Activated naive CD4-positive, alpha-beta T cell treated with anti-CD3 and anti-CD28 coated beads, Interleukin-2, amount 50 U/mL, for 72 hours (primary cell): Measurements from ENCODE around the gene RND1. TPM values are rescaled to one million over a fixed set of nuclear protein-coding genes. Genes with fewer than 3 reads are reported as not detected.
A peak's percentile ranks its signal among the peaks of the same experiment; 100 is the strongest.
"Not testable (repeated sequence)": the region's sequence is repeated elsewhere in the genome, so short reads cannot be mapped to it uniquely, and the experiment has no call there.

ENCODE experiments used
- ATAC-seq, 2 donors: fragments of 150-1000 bp; cut with Tn5 transposase; 2 replicates each; pipeline ENCODE4 v1.10.0; 2021; ENCODE audit warnings: mild to moderate bottlenecking in 2 of 2, moderate library complexity in 2 of 2
- DNase-seq, 2 donors: peaks; one replicate each; pipeline ENCODE4 v3.0.0; 2021 to 2022; ENCODE audit warnings: low spot score in 2 of 2
- H3K27ac Mint-ChIP-seq, 2 donors: one replicate each; pipeline ENCODE4 v1.8.0; 2022; ENCODE audit warnings: mild to moderate bottlenecking in 2 of 2, mixed read lengths in 2 of 2
- H3K36me3 Mint-ChIP-seq, 2 donors: one replicate each; pipeline ENCODE4 v1.8.0; 2022; ENCODE audit warnings: mixed read lengths in 2 of 2
- H3K9me3 Mint-ChIP-seq, 2 donors: one replicate each; pipeline ENCODE4 v1.8.0; 2022; ENCODE audit warnings: mixed read lengths in 2 of 2
- total RNA-seq, 2 donors: library from RNA; stranded (reverse); gene quantifications; one replicate each; pipeline ENCODE4 v1.2.3, GENCODE V29; 2022

RND1 gene
- total RNA-seq, 2 donors from 2014 or later = 4.3 to 10.4 TPM

DNA sequence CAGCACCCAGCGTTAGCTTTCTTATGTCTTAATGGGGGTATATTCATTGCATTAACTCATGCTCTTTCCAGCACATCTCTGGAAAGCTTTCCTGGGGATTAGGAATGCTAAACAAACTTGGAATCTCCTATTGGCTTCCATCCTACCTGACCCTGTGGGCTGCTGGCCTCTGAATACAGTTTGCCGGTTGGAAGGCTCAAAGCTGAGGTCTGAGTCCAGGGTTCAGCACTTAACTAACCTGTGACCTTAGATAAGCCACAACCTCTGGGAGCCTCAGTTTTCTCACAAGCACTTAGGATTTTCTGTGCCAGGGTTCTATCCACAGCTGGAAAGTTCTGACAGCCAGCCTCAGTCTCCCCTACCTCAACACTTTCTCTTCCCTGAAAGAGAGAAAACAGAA, 12.9 kb upstream of the RND1 start:
- ATAC-seq = no peak
- Mint-ChIP-seq H3K36me3 (no peaks in the 10 kb centered on the region), H3K9me3 (no peaks in the 10 kb centered on the region)

DNA sequence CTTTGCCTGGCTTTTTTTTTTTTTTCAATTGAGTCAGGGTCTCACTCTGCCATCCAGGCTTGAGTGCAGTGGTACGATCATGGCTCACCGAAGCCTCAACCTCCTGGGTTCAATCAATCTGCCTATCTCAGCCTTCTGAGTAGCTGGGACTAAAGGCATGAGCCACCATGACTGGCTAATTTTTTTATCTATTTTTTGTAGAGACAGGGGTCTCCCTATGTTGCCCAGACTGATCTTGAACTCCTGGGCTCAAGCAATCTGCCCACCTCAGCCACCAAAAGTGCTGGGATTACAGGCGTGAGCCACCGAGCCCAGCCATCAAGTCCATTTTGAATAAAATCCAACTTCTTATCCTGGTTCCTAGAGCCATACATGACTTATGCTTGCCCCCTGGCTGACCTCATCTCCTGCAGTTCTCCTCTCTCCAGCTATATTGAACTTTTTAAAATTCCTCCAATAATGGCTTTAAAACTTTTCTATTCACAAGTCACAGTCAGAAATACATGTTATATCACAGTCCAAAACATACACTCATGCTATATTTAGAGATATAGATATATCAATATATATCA, 10.4 kb upstream of the RND1 start:
- Mint-ChIP-seq H3K27ac (no peak overlapping the region), H3K9me3 (no peaks in the 10 kb centered on the region), H3K36me3 (no peaks in the 10 kb centered on the region)
- DNase-seq = no peak
- ATAC-seq = no peak

More for the DNA sequence above, 12.9 kb upstream of the RND1 start:
- no peak for DNase-seq
- no peak overlapping the region for H3K27ac Mint-ChIP-seq

DNA sequence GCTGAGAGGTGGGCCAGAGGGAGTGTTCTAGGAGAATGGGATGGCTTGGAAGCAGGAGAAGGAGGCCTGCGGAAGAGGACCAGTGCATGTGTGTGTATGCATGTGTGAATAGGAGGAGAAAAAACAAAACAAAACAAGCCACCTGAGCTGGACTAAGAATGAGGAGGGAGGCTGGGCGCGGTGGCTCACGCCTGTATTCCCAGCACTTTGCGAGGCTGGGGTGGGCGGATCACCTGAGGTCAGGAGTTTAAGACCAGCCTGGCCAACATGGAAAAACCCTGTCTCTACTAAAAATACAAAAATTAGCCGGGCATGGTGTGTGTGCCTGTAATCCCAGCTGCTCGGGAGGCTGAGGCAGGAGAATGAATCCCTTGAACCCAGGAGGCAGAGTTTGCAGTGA, 7.9 kb upstream of the RND1 start:
- not testable (repeated sequence) for DNase-seq, H3K9me3 Mint-ChIP-seq, ATAC-seq, H3K27ac Mint-ChIP-seq, H3K36me3 Mint-ChIP-seq

DNA sequence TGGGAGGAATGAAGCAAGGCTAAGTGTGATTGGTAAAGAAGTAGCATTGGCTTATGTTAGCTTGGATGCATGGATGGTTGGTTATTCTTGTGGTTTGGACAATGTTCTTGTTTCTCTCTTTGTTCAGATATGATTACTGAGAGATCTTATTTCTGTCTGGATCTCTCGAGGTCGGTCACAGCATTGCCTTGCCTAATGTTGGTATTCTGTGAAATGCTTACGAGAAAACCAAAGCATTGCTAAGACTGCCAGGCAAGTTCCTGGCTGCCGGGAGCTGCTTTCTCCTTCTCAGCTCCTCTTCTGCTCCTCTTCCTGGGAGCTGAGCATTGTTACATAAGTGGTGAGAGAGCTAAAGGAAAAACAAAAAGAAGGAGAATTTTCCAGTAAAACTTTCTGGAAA, 7.4 kb upstream of the RND1 start:
- Mint-ChIP-seq H3K9me3 (no peaks in the 10 kb centered on the region), H3K36me3 (no peaks in the 10 kb centered on the region), H3K27ac (no peak overlapping the region)
- DNase-seq (no peak), ATAC-seq (no peak)

DNA sequence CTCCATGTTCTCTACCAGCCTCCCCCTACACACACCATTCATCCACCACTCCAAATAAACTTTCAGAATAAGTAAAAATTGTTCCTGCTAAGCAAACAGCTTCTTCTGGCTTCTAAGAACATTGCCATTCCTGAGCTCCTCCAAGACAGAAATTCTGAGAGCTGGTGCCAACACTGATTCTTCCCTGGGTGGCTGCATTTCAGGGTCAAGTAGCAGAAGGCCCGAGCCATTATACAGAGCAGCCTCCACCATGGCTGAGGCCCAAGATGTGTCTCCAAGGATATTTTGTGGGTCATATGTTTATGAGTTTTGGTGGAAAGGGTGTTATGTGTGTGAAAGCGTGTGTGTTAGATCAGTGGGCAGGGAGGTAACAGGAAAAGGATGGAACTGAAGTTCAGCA, 3.5 kb upstream of the RND1 start:
- Mint-ChIP-seq H3K27ac (peak overlapping the region; percentile 22 to 25), H3K36me3 (no peaks in the 10 kb centered on the region), H3K9me3 (no peaks in the 10 kb centered on the region)
- DNase-seq = no peak
- ATAC-seq = no peak

DNA sequence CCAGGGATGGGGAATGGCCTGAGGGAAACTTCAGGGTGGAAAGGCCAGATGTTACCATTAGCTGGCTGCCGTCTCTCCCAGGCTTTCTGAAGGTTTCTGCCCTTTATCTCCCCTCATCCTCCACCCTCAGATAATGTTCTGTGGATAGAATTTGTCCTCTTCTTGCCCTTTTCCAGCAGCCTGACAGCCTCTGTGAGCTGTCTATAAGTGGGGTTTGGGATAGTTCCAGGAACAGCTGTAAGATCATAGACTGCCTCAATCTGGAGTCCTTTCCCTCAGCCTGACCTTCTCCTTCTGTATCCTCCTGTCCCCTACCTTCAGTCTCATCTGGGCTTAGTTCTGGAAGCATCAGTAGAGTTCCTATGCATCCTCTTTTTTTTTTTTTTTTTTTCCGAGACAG, 2.8 kb upstream of the RND1 start:
- Mint-ChIP-seq H3K27ac (peak overlapping the region in 1 of 2 donors; percentile 22), H3K36me3 (no peaks in the 10 kb centered on the region), H3K9me3 (no peaks in the 10 kb centered on the region)
- DNase-seq (no peak), ATAC-seq (no peak)

DNA sequence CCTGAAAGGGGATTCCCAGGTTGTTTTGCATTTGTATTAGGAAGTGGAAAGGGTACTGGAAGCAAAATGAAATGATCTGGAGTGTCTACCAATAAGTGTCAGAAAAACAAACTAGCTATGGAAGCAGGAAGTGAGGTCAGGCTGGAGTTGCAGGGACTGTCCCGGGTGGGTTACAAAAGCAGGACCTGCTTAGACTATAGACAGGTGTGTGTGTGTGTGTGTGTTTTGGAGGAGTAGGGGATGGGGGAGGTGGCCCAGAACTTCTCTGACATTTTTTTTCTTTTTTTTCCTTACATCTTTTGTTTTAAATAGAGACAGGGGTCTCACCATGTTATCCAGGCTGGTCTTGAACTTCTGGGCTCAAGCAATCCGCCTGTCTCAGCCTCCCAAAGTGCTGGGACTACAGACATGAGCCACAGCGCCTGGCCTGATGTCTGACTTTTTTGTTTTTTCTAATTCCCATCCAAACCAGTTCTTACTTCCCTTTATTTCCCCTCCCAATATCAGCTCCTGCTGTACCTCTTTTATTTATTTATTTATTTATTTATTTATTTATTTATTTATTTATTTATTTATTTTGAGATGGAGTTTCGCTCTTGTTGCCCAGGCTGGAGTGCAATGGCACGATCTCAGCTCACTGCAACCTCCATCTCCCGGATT, 512 bp upstream of the RND1 start:
- Mint-ChIP-seq H3K27ac (peak overlapping the region; percentile 81 to 93), H3K36me3 (no peaks in the 10 kb centered on the region), H3K9me3 (no peaks in the 10 kb centered on the region)
- ATAC-seq = peak; percentile 74 to 79
- DNase-seq = no peak

DNA sequence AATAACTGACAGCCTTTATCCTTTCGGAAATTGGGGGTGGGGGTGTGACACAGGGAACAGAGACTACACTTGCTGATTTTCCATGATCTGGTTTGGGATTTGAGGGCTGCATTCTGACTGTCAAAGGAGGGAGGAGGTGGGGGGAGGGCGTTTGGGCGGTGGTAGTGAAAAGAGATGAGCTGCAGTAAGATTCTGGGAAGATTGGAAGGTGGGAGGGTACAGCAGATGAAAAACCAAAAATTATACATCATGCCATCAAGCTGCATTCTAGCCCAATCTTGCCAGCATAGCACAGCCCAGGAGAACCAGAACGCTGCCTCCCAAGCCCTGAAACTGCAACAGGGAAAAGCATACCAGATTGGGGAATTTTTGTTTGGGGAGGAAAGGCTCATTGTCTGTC, 2.4 kb downstream of the RND1 start:
- Mint-ChIP-seq H3K36me3 (no peaks in the 10 kb centered on the region), H3K27ac (no peak overlapping the region), H3K9me3 (no peaks in the 10 kb centered on the region)
- DNase-seq = no peak
- ATAC-seq = no peak

DNA sequence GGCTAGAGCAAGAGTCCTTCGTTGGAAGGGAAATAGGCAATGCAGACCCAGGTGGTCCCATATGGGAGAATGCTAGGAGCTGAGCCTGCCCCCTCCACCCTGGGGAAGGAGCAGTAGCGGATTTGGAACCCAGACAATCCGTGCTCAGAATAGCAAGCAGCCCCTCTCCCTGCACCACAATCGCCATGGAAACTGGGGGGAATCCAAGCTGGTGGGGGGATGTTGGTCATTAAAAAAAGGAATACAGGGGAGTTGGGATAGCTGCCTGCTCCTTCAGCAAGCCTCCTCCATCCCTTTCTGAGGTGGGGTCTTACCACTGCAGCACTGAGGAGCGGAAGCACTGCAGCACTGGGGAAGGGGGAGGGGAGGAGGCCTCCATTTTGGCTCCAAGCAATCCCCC, 2.9 kb downstream of the RND1 start:
- no peak for ATAC-seq

DNA sequence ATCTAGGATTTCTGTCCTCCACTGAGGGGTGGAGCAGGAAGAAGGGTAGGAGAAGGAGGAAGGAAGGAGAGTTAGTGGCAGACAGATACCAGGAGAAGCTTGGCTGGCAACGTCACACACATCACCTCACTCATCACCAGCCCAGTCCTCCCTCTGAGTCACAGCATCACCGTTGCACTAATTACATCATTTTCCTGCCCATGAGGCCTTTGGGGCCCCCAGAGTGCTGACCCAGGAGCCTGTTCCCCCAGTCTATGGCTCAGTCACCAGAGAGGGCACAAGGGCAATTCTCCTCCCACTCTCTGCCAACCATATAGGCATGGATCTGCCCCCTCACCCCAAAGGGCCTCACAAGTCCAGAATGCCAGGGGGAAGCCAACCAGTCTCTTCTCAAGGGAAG, 4.6 kb downstream of the RND1 start:
- ATAC-seq = no peak
- no peaks in the 10 kb centered on the region for H3K36me3 Mint-ChIP-seq
- H3K27ac Mint-ChIP-seq = no peak overlapping the region
- no peaks in the 10 kb centered on the region for H3K9me3 Mint-ChIP-seq
- no peak for DNase-seq

More for the DNA sequence above, 2.9 kb downstream of the RND1 start:
- Mint-ChIP-seq H3K36me3 (no peaks in the 10 kb centered on the region), H3K27ac (no peak overlapping the region), H3K9me3 (no peaks in the 10 kb centered on the region)
- no peak for DNase-seq

DNA sequence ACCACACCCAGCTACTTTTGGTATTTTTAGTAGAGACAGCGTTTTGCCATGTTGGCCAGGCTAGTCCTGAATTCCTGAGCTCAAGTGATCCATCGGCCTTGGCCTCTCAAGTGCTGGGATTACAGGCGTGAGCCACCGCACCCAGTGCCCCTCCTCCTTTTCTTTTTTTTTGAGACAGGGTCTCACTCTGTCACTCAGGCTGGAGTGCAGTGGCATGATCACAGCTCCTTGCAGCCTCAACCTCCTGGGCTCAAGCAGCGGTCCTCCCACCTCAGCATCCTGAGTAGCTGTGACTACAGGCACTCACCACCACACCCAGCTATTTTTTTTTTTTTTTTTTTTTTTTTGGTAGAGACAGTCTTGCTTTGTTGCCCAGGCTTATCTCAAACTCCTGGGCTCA, 5.4 kb downstream of the RND1 start:
- not testable (repeated sequence) for H3K36me3 Mint-ChIP-seq, ATAC-seq, DNase-seq, H3K9me3 Mint-ChIP-seq
- peak overlapping the region in 1 of 2 donors; percentile 72 for H3K27ac Mint-ChIP-seq

DNA sequence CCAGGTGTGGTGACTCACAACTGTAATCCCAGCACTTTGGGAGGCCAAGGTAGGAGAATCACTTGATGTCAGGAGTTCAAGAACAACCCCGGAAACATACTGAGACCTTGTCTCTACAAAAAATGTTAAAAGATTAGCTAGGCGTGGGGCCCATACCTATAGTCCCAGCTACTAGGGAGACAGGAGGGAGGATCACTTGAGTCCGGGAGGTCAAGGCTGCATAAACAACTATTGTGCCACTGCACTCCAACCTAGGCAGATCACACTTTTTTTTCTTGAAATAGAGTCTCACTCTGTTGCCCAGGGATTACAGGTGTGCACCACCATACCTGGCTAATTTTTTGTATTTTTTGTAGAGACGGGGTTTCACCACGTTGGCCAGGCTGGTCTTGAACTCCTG, 6.1 kb downstream of the RND1 start:
- no peaks in the 10 kb centered on the region for H3K9me3 Mint-ChIP-seq
- DNase-seq (no peak), ATAC-seq (no peak)
- H3K27ac Mint-ChIP-seq = no peak overlapping the region
- no peaks in the 10 kb centered on the region for H3K36me3 Mint-ChIP-seq

DNA sequence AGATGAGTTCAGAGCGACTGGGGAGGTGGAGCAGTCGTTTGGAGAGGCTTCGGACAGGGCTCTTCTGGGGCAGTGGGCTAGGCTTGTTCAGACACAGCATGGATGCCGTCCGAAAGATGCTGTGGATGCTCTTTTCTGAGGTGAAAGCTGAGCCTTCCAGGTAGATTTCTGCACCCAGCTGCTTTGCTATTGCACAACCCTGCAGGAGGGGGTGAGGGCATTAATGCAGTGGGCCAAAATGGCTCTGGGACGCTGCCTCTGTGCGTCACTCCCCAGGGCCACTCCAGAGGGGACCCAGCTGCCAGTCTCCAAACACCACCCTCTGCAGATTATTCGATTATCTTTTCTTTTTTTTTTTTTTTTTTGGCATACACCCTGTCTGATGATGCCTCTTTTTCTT, 7.6 kb downstream of the RND1 start:
- no peak for DNase-seq
- H3K36me3 Mint-ChIP-seq = peaks cover 0 to 3% of the 10 kb centered on the region in 2 donors
- H3K27ac Mint-ChIP-seq = no peak overlapping the region
- H3K9me3 Mint-ChIP-seq = no peaks in the 10 kb centered on the region
- ATAC-seq = no peak

DNA sequence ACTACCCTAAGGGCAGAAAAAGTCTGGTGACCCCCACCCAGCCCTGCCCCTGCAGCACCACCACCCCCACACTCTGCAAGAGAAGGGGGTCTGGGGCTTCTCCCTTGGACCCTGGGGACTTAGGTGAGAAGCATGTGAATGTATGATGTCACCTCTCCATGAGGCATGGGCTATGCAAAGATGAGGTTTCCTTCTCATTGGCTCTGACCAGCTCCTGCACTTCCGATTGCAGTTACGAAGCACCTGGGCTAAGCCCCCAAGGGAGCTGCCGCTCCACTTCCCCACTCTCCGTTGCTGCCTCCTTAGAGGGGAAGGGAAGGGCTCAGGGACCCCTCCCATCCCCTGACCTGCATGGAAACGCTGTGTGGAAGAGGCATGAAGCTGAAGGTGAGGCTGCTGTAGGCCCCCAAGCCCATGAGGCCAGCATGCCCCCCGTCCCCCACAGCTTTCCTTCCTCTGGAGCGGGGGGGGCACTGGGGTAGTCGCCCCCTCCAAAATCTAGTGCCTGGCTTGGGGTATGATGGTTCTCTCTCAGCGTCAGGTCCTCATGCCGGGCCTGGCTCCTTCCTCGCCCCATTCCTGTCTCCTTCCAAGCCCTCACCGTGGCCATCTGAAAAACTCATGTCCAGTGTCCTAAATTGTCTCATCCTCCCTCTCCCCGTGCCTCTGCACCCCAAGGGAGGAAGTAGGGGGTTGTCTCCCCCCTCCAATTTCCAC, 8.2 kb downstream of the RND1 start:
- Mint-ChIP-seq H3K36me3 (peaks cover 0 to 6% of the 10 kb centered on the region in 2 donors), H3K27ac (no peak overlapping the region), H3K9me3 (no peaks in the 10 kb centered on the region)
- DNase-seq (no peak), ATAC-seq (no peak)

DNA sequence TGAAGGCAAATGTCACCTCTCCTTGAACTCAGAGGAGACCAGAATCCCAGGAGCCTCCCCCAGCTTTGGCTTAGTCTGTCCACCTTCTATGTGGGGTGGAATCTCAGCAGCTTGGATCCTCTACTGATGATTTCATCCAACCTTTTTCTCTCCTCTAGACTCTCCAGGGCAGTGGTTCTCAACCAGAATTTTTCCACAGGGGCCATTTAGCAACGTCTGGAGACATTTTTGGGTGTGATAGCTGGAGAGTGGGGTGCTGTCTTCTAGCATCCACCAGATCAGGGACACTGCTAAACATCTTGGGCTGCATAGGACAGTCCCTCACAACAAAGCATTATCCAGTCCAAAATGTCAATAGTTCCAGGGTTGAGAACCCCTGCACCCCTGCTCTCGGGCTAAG, 9.3 kb downstream of the RND1 start:
- Mint-ChIP-seq H3K9me3 (no peaks in the 10 kb centered on the region), H3K27ac (no peak overlapping the region), H3K36me3 (peaks cover 4 to 14% of the 10 kb centered on the region in 2 donors)
- ATAC-seq = no peak
- DNase-seq = no peak

DNA sequence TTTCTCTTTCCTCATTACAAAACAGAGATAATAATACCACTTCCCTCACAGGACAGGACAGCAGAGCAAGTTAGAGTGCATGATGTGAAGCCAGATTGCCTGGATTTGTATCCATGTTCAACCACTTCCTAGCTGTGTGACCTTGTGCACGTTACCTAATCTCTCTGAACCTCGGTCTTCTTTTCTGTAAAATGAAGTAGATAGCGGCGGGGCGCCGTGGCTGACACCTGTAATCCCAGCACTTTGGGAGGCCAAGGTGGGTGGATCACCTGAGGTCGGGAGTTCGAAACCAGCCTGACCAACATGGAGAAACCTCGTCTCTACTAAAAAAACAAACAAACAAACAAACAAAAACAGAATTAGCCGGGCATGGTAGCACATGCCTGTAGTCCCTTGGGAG, 10.7 kb downstream of the RND1 start:
- Mint-ChIP-seq H3K36me3 (peaks cover 18 to 29% of the 10 kb centered on the region in 2 donors), H3K27ac (peak overlapping the region in 1 of 2 donors; percentile 9)
- not testable (repeated sequence) for H3K9me3 Mint-ChIP-seq, DNase-seq, ATAC-seq

DNA sequence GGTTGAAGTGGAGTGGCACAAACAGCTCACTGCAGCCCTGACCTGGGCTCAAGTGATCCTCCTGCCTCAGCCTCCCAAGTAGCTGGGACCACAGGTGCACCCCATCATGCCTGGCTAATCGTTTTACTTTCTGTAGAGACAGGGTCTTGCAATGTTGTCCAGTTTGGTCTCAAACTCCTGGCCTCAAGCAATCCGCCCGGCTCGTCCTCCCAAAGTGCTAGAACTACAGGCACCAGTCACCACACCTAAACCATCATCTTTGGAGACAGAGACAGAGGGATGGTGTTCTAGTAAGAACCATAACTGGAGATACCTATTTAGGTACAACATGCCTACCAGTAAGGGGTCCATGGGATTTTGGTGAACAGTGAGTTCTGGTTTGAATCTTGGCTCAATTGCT, 11.2 kb downstream of the RND1 start:
- Mint-ChIP-seq H3K27ac (no peak overlapping the region), H3K9me3 (no peaks in the 10 kb centered on the region), H3K36me3 (peaks cover 23 to 33% of the 10 kb centered on the region in 2 donors)
- no peak for DNase-seq
- no peak for ATAC-seq
